Activated CD4-positive, alpha-beta memory T cell treated with anti-CD3 and anti-CD28 coated beads, Interleukin-2, amount 10 ng/mL, durations not matched to agents 7 days and 5 days (primary cell): ENCODE measurements around the gene NPC1. TPM values are rescaled to one million over a fixed set of nuclear protein-coding genes. Genes with fewer than 3 reads are reported as not detected.
A peak's percentile ranks its signal among the peaks of the same experiment; 100 is the strongest.
"Not testable (repeated sequence)": the region's sequence is repeated elsewhere in the genome, so short reads cannot be mapped to it uniquely, and the experiment has no call there.

Experiments used
- CTCF ChIA-PET: fragments of 350-600 bp; sonication (Branson Sonifier 250); formaldehyde crosslinking; loops from one replicate; lab custom pipeline; 2021; ENCODE audit warnings: antibody characterized with exemption, inconsistent platforms; lab: Charles Lee
- POLR2A ChIA-PET: fragments of 350-600 bp; sonication (Branson Sonifier 250); formaldehyde crosslinking; loops from one replicate; lab custom pipeline; 2021; ENCODE audit warnings: antibody characterized with exemption; lab: Charles Lee
- DNase-seq: peaks from one replicate; pipeline ENCODE4 v3.0.0-alpha.2; 2020
- H3K27ac Mint-ChIP-seq: one replicate; pipeline ENCODE4 v1.8.0; 2021; ENCODE audit warnings: mild to moderate bottlenecking, mixed read lengths
- H3K27me3 Mint-ChIP-seq: one replicate; pipeline ENCODE4 v1.8.0; 2021; ENCODE audit warnings: mixed read lengths
- H3K36me3 Mint-ChIP-seq: one replicate; pipeline ENCODE4 v1.8.0; 2021; ENCODE audit warnings: low read depth, mixed read lengths
- H3K4me1 Mint-ChIP-seq: one replicate; pipeline ENCODE4 v1.8.0; 2021; ENCODE audit warnings: mixed read lengths
- H3K4me3 Mint-ChIP-seq: one replicate; pipeline ENCODE4 v1.8.0; 2021; ENCODE audit warnings: mild to moderate bottlenecking, mixed read lengths
- H3K9me3 Mint-ChIP-seq: one replicate; pipeline ENCODE4 v1.8.0; 2021; ENCODE audit warnings: mixed read lengths
- total RNA-seq, 2 experiments: library from RNA; stranded (reverse); gene quantifications; one replicate each; pipeline ENCODE4 v1.2.3, GENCODE V29; 2021

Gene NPC1
- total RNA-seq, 2 experiments from 2014 or later, result 39.8 to 44.8 TPM

- Mint-ChIP-seq H3K27ac (no peak overlapping the region), H3K27me3 (no peaks in the 10 kb centered on the region), H3K9me3 (no peaks in the 10 kb centered on the region), H3K36me3 (peaks cover 57% of the 10 kb centered on the region), H3K4me3 (no peak overlapping the region), H3K4me1 (peaks cover 65% of the 10 kb centered on the region)
- ChIA-PET POLR2A (interaction anchor here (1.2 kb wide), 1 partner anchor 77 kb away, joined by 3 read pairs; the partner anchor contains the start of gene RMC1), CTCF (interaction anchor here (1.4 kb wide), 1 partner anchor 338 kb away, joined by 3 read pairs; no protein-coding TSS in a partner anchor)
- DNase-seq, result no peak
Observed at GRCh38 chr18:23580677-23581367, 5.5 kb downstream of the NPC1 start.

- Mint-ChIP-seq H3K27ac (no peak overlapping the region), H3K4me1 (peaks cover 66% of the 10 kb centered on the region), H3K27me3 (no peaks in the 10 kb centered on the region), H3K4me3 (no peak overlapping the region), H3K9me3 (no peaks in the 10 kb centered on the region), H3K36me3 (peaks cover 62% of the 10 kb centered on the region)
- no peak for DNase-seq
- ChIA-PET POLR2A (no interaction called here), CTCF (interaction anchor here (0.7 to 1.4 kb wide), 5 partner anchors 13 to 339 kb away, joined by 3 read pairs; no protein-coding TSS in a partner anchor)
Observed at GRCh38 chr18:23578891-23579653, 7.2 kb downstream of the NPC1 start.

- H3K4me3 Mint-ChIP-seq, result no peak overlapping the region
- DNase-seq, result no peak
- H3K36me3 Mint-ChIP-seq, result peaks cover 57% of the 10 kb centered on the region
- H3K27ac Mint-ChIP-seq, result peak overlapping the region; percentile 8
- no peaks in the 10 kb centered on the region for H3K27me3 Mint-ChIP-seq
- ChIA-PET CTCF (interaction anchor here (1.0 to 1.1 kb wide), 2 partner anchors 38 to 61 kb away, joined by 3 read pairs; no protein-coding TSS in a partner anchor), POLR2A (no interaction called here)
- H3K4me1 Mint-ChIP-seq, result peaks cover 66% of the 10 kb centered on the region
- no peaks in the 10 kb centered on the region for H3K9me3 Mint-ChIP-seq
Observed at GRCh38 chr18:23578067-23578701, 8.1 kb downstream of the NPC1 start.

GRCh38 chr18:23577521-23577920 lies 8.8 kb downstream of the NPC1 start:
- H3K36me3 Mint-ChIP-seq, result peaks cover 56% of the 10 kb centered on the region
- H3K4me1 Mint-ChIP-seq, result peaks cover 69% of the 10 kb centered on the region
- POLR2A ChIA-PET, H3K27me3 Mint-ChIP-seq, H3K9me3 Mint-ChIP-seq, H3K27ac Mint-ChIP-seq, H3K4me3 Mint-ChIP-seq, DNase-seq, CTCF ChIA-PET: not testable (repeated sequence)

- no peak for DNase-seq
- ChIA-PET CTCF (interaction anchor here (1.4 to 3.5 kb wide), 2 partner anchors 10 to 59 kb away, joined by 3 to 13 read pairs; partner anchors contain the start of gene NPC1), POLR2A (interaction anchor here (0.8 to 3.0 kb wide), 2 partner anchors 10 to 73 kb away, joined by 3 to 25 read pairs; partner anchors contain the start of genes NPC1 and RMC1)
- H3K27me3 Mint-ChIP-seq, result no peaks in the 10 kb centered on the region
- no peaks in the 10 kb centered on the region for H3K9me3 Mint-ChIP-seq
- H3K27ac Mint-ChIP-seq, result peak overlapping the region; percentile 88
- peaks cover 58% of the 10 kb centered on the region for H3K4me1 Mint-ChIP-seq
- peaks cover 57% of the 10 kb centered on the region for H3K36me3 Mint-ChIP-seq
- no peak overlapping the region for H3K4me3 Mint-ChIP-seq
Observed at GRCh38 chr18:23575309-23575651, 11.0 kb downstream of the NPC1 start.

- H3K27ac Mint-ChIP-seq, result peak overlapping the region; percentile 88
- peaks cover 56% of the 10 kb centered on the region for H3K36me3 Mint-ChIP-seq
- ChIA-PET CTCF (interaction anchor here (1.6 to 3.5 kb wide), 2 partner anchors 10 to 70 kb away, joined by 4 to 13 read pairs; partner anchors contain the start of gene NPC1), POLR2A (interaction anchor here (0.8 to 3.0 kb wide), 2 partner anchors 10 to 72 kb away, joined by 3 to 25 read pairs; partner anchors contain the start of genes NPC1 and RMC1)
- H3K27me3 Mint-ChIP-seq, result no peaks in the 10 kb centered on the region
- DNase-seq, result no peak
- peak overlapping the region; percentile 25 for H3K4me3 Mint-ChIP-seq
- peaks cover 53% of the 10 kb centered on the region for H3K4me1 Mint-ChIP-seq
- no peaks in the 10 kb centered on the region for H3K9me3 Mint-ChIP-seq
Observed at GRCh38 chr18:23574611-23575308, 11.5 kb downstream of the NPC1 start.

GRCh38 chr18:23573626-23574431 lies 12.5 kb downstream of the NPC1 start:
- Mint-ChIP-seq H3K4me1 (peaks cover 47% of the 10 kb centered on the region), H3K4me3 (peak overlapping the region; percentile 25), H3K27ac (peak overlapping the region; percentile 88), H3K9me3 (no peaks in the 10 kb centered on the region), H3K27me3 (no peaks in the 10 kb centered on the region), H3K36me3 (peaks cover 62% of the 10 kb centered on the region)
- CTCF ChIA-PET, result interaction anchor here (1.1 to 3.5 kb wide), 4 partner anchors 11 to 69 kb away, joined by 4 to 13 read pairs (median 5); partner anchors contain the start of gene NPC1
- peak; percentile 54 for DNase-seq
- POLR2A ChIA-PET, result interaction anchor here (1.1 to 3.0 kb wide), 2 partner anchors 11 to 33 kb away, joined by 4 to 25 read pairs; partner anchors contain the start of gene NPC1

- H3K9me3 Mint-ChIP-seq, result no peaks in the 10 kb centered on the region
- DNase-seq, result no peak
- ChIA-PET CTCF (interaction anchor here (0.7 to 3.5 kb wide), 3 partner anchors 12 to 31 kb away, joined by 3 to 13 read pairs (median 4); partner anchors contain the start of gene NPC1), POLR2A (interaction anchor here (1.1 to 3.0 kb wide), 3 partner anchors 12 to 32 kb away, joined by 3 to 25 read pairs (median 4); partner anchors contain the start of gene NPC1)
- peaks cover 64% of the 10 kb centered on the region for H3K36me3 Mint-ChIP-seq
- peaks cover 43% of the 10 kb centered on the region for H3K4me1 Mint-ChIP-seq
- peak overlapping the region; percentile 88 for H3K27ac Mint-ChIP-seq
- H3K4me3 Mint-ChIP-seq, result no peak overlapping the region
- H3K27me3 Mint-ChIP-seq, result no peaks in the 10 kb centered on the region
Observed at GRCh38 chr18:23573020-23573419, 13.3 kb downstream of the NPC1 start.

GRCh38 chr18:23572570-23572969 lies 13.7 kb downstream of the NPC1 start:
- no peak overlapping the region for H3K4me3 Mint-ChIP-seq
- H3K27ac Mint-ChIP-seq, result no peak overlapping the region
- ChIA-PET CTCF (interaction anchor here (0.7 kb wide), 1 partner anchor 30 kb away, joined by 3 read pairs; no protein-coding TSS in a partner anchor), POLR2A (interaction anchor here (1.2 kb wide), 1 partner anchor 13 kb away, joined by 3 read pairs; no protein-coding TSS in a partner anchor)
- no peaks in the 10 kb centered on the region for H3K27me3 Mint-ChIP-seq
- peaks cover 43% of the 10 kb centered on the region for H3K4me1 Mint-ChIP-seq
- no peak for DNase-seq
- H3K9me3 Mint-ChIP-seq, result no peaks in the 10 kb centered on the region
- peaks cover 66% of the 10 kb centered on the region for H3K36me3 Mint-ChIP-seq

- CTCF ChIA-PET, result no interaction called here
- H3K36me3 Mint-ChIP-seq, result peaks cover 72% of the 10 kb centered on the region
- H3K9me3 Mint-ChIP-seq, result no peaks in the 10 kb centered on the region
- POLR2A ChIA-PET, result interaction anchor here (1.2 kb wide), 1 partner anchor 14 kb away, joined by 3 read pairs; no protein-coding TSS in a partner anchor
- H3K4me1 Mint-ChIP-seq, result peaks cover 43% of the 10 kb centered on the region
- peak overlapping the region; percentile 42 for H3K27ac Mint-ChIP-seq
- H3K27me3 Mint-ChIP-seq, result no peaks in the 10 kb centered on the region
- DNase-seq, result no peak
- H3K4me3 Mint-ChIP-seq, result no peak overlapping the region
Observed at GRCh38 chr18:23572012-23572411, 14.3 kb downstream of the NPC1 start.

- no peaks in the 10 kb centered on the region for H3K9me3 Mint-ChIP-seq
- ChIA-PET POLR2A (interaction anchor here (1.6 kb wide), 1 partner anchor 15 kb away, joined by 4 read pairs; the partner anchor contains the start of gene NPC1), CTCF (interaction anchor here (0.7 kb wide), 1 partner anchor 55 kb away, joined by 3 read pairs; no protein-coding TSS in a partner anchor)
- no peak overlapping the region for H3K4me3 Mint-ChIP-seq
- peaks cover 38% of the 10 kb centered on the region for H3K4me1 Mint-ChIP-seq
- no peak overlapping the region for H3K27ac Mint-ChIP-seq
- no peak for DNase-seq
- H3K36me3 Mint-ChIP-seq, result peaks cover 69% of the 10 kb centered on the region
- no peaks in the 10 kb centered on the region for H3K27me3 Mint-ChIP-seq
Observed at GRCh38 chr18:23570912-23571504, 15.3 kb downstream of the NPC1 start.
